ENCODE measurements around the gene NEK10.

GRCh38 chr3:27079427-27080257, 289.5 kb downstream of the NEK10 start:
- TF ChIP-seq POLR2A (IDR thresholded peaks at IDR 0.05), result no peak
- no peak for TF ChIP-seq CTCF (IDR thresholded peaks at IDR 0.05)

Data from thyroid gland (tissue), 4 donors.